ENCODE data around the gene IQSEC1.

The IQSEC1 gene

DNA sequence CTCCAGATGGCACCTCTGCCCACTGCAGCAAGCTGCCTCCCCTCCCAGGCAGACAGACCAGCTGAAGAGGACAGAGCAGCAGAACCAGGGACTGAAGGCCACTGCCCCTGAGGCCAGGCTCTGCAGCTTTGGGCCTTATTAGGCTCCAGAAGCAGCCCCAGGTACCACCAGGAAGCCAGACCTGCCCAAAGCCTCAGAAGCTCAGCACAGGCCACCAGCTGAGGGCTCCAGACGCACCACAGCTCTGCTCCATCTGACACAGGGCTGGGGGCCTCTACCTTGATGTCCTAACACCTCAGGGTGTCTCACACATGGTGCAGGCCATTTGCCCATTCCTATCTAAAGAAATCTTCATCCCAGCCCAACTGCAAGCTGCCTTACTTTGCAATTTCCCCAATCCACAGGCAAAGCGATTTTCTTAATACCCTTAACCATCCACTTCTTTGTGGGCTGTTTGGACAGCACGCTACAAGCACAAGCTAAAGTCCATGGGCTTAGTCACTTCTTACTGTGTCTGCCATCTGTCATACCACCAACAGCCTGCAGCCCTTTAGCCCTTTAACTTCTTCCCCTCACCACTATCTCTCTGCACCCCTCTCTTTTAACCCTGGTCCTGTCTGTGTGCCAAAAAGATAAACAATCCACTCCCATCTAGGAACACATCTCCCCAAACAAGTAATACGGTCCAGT, 112.1 kb downstream of the IQSEC1 start:
- TF ChIP-seq, protein P1, sequence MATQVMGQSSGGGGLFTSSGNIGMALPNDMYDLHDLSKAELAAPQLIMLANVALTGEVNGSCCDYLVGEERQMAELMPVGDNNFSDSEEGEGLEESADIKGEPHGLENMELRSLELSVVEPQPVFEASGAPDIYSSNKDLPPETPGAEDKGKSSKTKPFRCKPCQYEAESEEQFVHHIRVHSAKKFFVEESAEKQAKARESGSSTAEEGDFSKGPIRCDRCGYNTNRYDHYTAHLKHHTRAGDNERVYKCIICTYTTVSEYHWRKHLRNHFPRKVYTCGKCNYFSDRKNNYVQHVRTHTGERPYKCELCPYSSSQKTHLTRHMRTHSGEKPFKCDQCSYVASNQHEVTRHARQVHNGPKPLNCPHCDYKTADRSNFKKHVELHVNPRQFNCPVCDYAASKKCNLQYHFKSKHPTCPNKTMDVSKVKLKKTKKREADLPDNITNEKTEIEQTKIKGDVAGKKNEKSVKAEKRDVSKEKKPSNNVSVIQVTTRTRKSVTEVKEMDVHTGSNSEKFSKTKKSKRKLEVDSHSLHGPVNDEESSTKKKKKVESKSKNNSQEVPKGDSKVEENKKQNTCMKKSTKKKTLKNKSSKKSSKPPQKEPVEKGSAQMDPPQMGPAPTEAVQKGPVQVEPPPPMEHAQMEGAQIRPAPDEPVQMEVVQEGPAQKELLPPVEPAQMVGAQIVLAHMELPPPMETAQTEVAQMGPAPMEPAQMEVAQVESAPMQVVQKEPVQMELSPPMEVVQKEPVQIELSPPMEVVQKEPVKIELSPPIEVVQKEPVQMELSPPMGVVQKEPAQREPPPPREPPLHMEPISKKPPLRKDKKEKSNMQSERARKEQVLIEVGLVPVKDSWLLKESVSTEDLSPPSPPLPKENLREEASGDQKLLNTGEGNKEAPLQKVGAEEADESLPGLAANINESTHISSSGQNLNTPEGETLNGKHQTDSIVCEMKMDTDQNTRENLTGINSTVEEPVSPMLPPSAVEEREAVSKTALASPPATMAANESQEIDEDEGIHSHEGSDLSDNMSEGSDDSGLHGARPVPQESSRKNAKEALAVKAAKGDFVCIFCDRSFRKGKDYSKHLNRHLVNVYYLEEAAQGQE (IDR thresholded peaks at IDR 0.05; ENCODE audit: insufficient read depth in 1 of 2, low read depth in 2 of 2, low read length in 2 of 2): no peak
- TF ChIP-seq FOXP2 (optimal IDR thresholded peaks at IDR 0.05; ENCODE audit: borderline replicate concordance, extremely low read depth, extremely low read length, insufficient read depth) (no peak), SIN3A (IDR thresholded peaks at IDR 0.05; ENCODE audit: borderline replicate concordance, insufficient read depth, low read length) (no peak)

DNA sequence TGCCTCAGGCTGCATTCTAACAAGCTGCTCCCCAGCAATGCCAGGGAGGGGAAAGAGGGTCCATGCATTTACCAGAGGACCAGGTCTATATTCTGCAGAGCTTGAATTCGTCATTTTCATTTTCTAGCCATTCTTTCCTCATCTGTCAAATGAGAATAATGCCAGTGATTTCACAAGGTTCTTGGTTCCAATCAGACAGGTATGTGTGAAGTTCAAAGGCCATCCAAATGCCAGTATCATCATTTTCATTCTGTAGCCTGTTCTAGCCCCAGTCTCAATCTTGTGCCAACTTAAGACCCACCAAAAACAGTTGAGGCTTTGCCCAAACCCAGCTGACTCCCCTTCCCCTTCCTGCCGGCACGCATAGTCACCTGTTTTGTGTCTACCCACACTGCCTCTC, 112.7 kb downstream of the IQSEC1 start:
- TF ChIP-seq, protein P1 (IDR thresholded peaks at IDR 0.05; ENCODE audit: insufficient read depth in 1 of 2, low read depth in 2 of 2, low read length in 2 of 2): no peak
- TF ChIP-seq TAF1 (IDR thresholded peaks at IDR 0.05; ENCODE audit: borderline replicate concordance, insufficient read depth, low read length) (no peak), POLR2AphosphoS5 (IDR thresholded peaks at IDR 0.05; ENCODE audit: low read depth, low read length) (no peak), FOXP2 (optimal IDR thresholded peaks at IDR 0.05; ENCODE audit: borderline replicate concordance, extremely low read depth, extremely low read length, insufficient read depth) (no peak), SIN3A (IDR thresholded peaks at IDR 0.05; ENCODE audit: borderline replicate concordance, insufficient read depth, low read length) (no peak)

DNA sequence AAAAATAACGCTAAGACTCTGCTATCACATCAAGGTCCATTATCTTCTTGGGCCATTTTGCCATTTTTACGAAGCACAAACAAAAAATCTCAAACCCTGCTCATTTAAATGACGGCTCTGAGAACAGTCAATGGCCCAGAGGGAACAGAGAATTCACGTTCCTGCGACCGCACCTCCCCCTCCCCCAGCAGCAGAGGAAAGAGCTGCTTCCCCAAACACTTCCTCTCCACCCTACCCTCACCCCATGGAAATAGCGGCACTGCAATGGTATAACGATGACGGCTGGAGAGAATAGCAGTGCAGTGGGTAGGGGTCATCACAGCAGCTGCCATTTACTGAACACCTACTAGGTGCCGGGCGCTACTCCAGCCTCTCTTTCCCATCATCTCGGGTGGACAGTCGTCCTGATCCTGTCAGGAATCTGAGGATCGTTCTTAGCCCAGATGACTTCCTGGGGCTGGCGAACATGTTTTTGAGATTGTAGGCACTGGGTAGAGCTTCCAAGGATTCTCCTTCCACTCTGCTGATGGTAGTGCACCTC, 113.3 kb downstream of the IQSEC1 start:
- TF ChIP-seq TAF1 (IDR thresholded peaks at IDR 0.05; ENCODE audit: borderline replicate concordance, insufficient read depth, low read length): no peak
- TF ChIP-seq POLR2AphosphoS5 (IDR thresholded peaks at IDR 0.05; ENCODE audit: low read depth, low read length): no peak
- no peak for TF ChIP-seq SIN3A (IDR thresholded peaks at IDR 0.05; ENCODE audit: borderline replicate concordance, insufficient read depth, low read length)
- TF ChIP-seq, protein P1 (IDR thresholded peaks at IDR 0.05; ENCODE audit: insufficient read depth in 1 of 2, low read depth in 2 of 2, low read length in 2 of 2): no peak
- TF ChIP-seq FOXP2 (optimal IDR thresholded peaks at IDR 0.05; ENCODE audit: borderline replicate concordance, extremely low read depth, extremely low read length, insufficient read depth): no peak

DNA sequence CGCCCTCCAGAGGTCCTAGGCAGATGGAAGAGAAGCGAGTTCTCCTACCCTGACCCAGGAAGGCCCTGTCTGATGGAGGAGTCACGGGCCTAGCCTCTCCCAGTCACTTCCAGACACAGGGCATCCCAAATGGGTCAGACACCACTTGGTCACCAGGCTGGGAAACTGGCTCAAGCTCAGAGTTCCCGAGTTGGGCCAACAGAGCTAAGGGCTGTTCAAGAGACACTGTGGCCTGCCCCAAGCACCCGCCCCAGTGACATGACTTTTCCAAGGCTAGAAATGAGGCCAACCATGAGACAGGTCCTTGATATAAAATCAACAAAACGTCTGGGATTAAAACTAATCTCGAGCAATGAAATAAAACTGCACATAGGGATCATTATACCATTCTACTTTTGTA, 113.8 kb downstream of the IQSEC1 start:
- TF ChIP-seq TAF1 (IDR thresholded peaks at IDR 0.05; ENCODE audit: borderline replicate concordance, insufficient read depth, low read length): no peak
- TF ChIP-seq FOXP2 (optimal IDR thresholded peaks at IDR 0.05; ENCODE audit: borderline replicate concordance, extremely low read depth, extremely low read length, insufficient read depth): no peak
- TF ChIP-seq, protein P1 (IDR thresholded peaks at IDR 0.05; ENCODE audit: insufficient read depth in 1 of 2, low read depth in 2 of 2, low read length in 2 of 2): no peak
- no peak for TF ChIP-seq SIN3A (IDR thresholded peaks at IDR 0.05; ENCODE audit: borderline replicate concordance, insufficient read depth, low read length)
- TF ChIP-seq POLR2AphosphoS5 (IDR thresholded peaks at IDR 0.05; ENCODE audit: low read depth, low read length): no peak
